PFSK-1 (cell line): Measurements from ENCODE around the gene NKAIN2.

Source experiments
- FOXP2 ChIP-seq: optimal IDR thresholded peaks from 2 replicates; pipeline ENCODE3; 2011; ENCODE audit warnings: borderline replicate concordance, control low read depth, inconsistent platforms; ENCODE audit not compliant: insufficient read depth; ENCODE audit errors: extremely low read length, extremely low read depth
- POLR2AphosphoS5 ChIP-seq: IDR thresholded peaks from 2 replicates; pipeline ENCODE4 v1.6.1; 2012; ENCODE audit warnings: low read depth, mild to moderate bottlenecking, control low read depth, low read length, moderate library complexity
- REST ChIP-seq, 2 experiments: IDR thresholded peaks; 2 replicates each; pipeline versions ENCODE4 v1.6.1 to v1.8.0; 2011 to 2012; ENCODE audit warnings: low read depth in 2 of 2, low read length in 2 of 2, control low read depth in 1 of 2, inconsistent platforms in 1 of 2, mild to moderate bottlenecking in 1 of 2, moderate library complexity in 1 of 2; ENCODE audit not compliant: insufficient read depth in 1 of 2
- SIN3A ChIP-seq: IDR thresholded peaks from 2 replicates; pipeline ENCODE4 v1.6.1; 2012; ENCODE audit warnings: mild to moderate bottlenecking, low read length, moderate library complexity, borderline replicate concordance; ENCODE audit not compliant: insufficient read depth
- TAF1 ChIP-seq: IDR thresholded peaks from 2 replicates; pipeline ENCODE4 v1.6.1; 2012; ENCODE audit warnings: low read length, control low read depth, borderline replicate concordance; ENCODE audit not compliant: insufficient read depth

Gene NKAIN2

DNA sequence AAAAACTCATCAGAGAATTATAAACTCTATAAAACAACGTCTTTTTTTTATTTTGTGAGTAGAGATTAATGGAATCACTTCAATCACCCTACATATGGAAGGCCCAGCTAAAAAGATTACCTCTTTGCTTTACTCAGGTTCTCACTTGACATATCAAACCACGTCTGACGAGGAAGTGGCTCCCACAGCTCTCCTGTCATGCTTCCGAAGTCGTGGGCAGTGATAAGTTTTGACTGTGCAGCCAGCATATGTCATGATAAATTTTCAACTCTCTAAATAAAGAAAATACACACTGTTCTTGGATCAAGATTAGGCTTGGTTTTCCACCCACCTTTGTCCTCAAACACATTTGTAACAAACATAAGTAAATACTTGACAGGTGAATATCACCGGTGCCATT is 879.1 kb downstream of the NKAIN2 start:
- no peak for TF ChIP-seq REST (IDR thresholded peaks at IDR 0.05; ENCODE audit: insufficient read depth in 1 of 2, low read depth in 2 of 2, low read length in 2 of 2)
- no peak for TF ChIP-seq POLR2AphosphoS5
- TF ChIP-seq TAF1 = no peak
- no peak for TF ChIP-seq FOXP2
- TF ChIP-seq SIN3A = no peak

DNA sequence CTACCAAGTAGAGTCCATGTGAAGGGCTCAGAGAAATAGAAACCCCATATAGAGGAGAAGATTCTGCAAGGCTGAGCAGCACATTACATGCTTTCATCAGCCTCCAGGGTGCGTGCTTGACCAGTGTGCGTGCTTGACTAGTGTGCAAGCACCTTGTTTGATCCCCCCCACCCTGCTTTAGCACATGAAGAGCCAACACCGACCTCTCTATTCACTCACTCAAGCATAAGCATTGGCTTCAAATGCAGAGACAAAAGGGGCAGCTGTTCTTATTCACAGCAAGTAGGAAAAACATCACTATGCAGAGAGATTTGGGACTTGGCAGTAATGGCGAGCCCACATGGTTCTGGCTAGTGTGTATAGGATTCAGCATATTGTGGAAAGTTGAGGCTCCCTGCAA is 879.8 kb downstream of the NKAIN2 start:
- TF ChIP-seq REST (IDR thresholded peaks at IDR 0.05; ENCODE audit: insufficient read depth in 1 of 2, low read depth in 2 of 2, low read length in 2 of 2) = no peak
- TF ChIP-seq TAF1 = no peak
- no peak for TF ChIP-seq POLR2AphosphoS5

- TF ChIP-seq TAF1 = no peak
- TF ChIP-seq FOXP2 = no peak
- TF ChIP-seq POLR2AphosphoS5 = no peak
- TF ChIP-seq REST (IDR thresholded peaks at IDR 0.05; ENCODE audit: insufficient read depth in 1 of 2, low read depth in 2 of 2, low read length in 2 of 2) = no peak
- TF ChIP-seq SIN3A = no peak
Measured at GRCh38 chr6:124684621-124685020, 881.0 kb downstream of the NKAIN2 start.

DNA sequence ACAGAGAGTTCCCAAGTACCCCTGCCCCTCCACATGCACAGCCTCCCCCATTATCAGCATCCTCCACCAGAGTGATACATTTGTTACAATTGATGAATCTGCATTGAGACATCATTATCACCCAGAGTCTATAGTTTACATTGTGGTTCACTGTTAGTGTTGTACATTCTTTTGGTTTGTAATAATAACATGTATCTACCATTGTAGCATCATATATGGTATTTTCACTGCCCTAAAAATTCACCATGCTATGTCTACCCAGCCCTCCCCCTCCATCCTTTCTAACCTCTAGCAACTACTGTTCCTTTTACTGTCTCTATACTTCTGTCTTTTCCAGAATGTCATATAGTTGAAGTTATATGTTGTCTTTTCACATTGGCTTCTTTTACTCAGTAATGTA is 884.7 kb downstream of the NKAIN2 start:
- TF ChIP-seq POLR2AphosphoS5 (no peak), SIN3A (no peak), TAF1 (no peak), REST (IDR thresholded peaks at IDR 0.05; ENCODE audit: insufficient read depth in 1 of 2, low read depth in 2 of 2, low read length in 2 of 2) (no peak), FOXP2 (no peak)

- TF ChIP-seq POLR2AphosphoS5 (no peak), REST (IDR thresholded peaks at IDR 0.05; ENCODE audit: insufficient read depth in 1 of 2, low read depth in 2 of 2, low read length in 2 of 2) (no peak), SIN3A (no peak), TAF1 (no peak), FOXP2 (no peak)
Measured at GRCh38 chr6:124694139-124694705, 890.6 kb downstream of the NKAIN2 start.
